ENCODE results near the gene NEMF.
"Not testable (repeated sequence)": the region's sequence is repeated elsewhere in the genome, so short reads cannot be mapped to it uniquely, and the experiment has no call there.

The NEMF gene

GRCh38 chr14:49852301-49853157, at the start of gene NEMF:
NEMF (minus strand) TSS chr14:49852788; CDS start chr14:49852753, 35 bp downstream.
- DNase-seq (ENCODE audit: low read depth) = peak; percentile 87

GRCh38 chr14:49900973-49901372, 48.4 kb upstream of the NEMF start:
- DNase-seq (ENCODE audit: low read depth) = no peak

GRCh38 chr14:49898485-49898884, 45.9 kb upstream of the NEMF start:
- no peak for DNase-seq (ENCODE audit: low read depth)

- no peak for DNase-seq (ENCODE audit: low read depth)
Observed at GRCh38 chr14:49897965-49898364, 45.4 kb upstream of the NEMF start.

GRCh38 chr14:49897414-49897813, 44.8 kb upstream of the NEMF start:
- no peak for DNase-seq (ENCODE audit: low read depth)

- DNase-seq (ENCODE audit: low read depth) = no peak
Observed at GRCh38 chr14:49896966-49897365, 44.4 kb upstream of the NEMF start.

GRCh38 chr14:49896272-49896671, 43.7 kb upstream of the NEMF start:
- not testable (repeated sequence) for DNase-seq (ENCODE audit: low read depth)

- DNase-seq (ENCODE audit: low read depth) = peak; percentile 33
Observed at GRCh38 chr14:49895480-49895879, 42.9 kb upstream of the NEMF start.

GRCh38 chr14:49894214-49895107, 41.9 kb upstream of the NEMF start:
- not testable (repeated sequence) for DNase-seq (ENCODE audit: low read depth)

- peak; percentile 55 for DNase-seq (ENCODE audit: low read depth)
Observed at GRCh38 chr14:49893309-49894213, 41.0 kb upstream of the NEMF start.

GRCh38 chr14:49892636-49893308, 40.2 kb upstream of the NEMF start, which contains the start of gene ARF6:
ARF6 (plus strand) TSS chr14:49893082; CDS start chr14:49893737, 655 bp downstream.
- DNase-seq (ENCODE audit: low read depth) = peak; percentile 98

GRCh38 chr14:49892301-49892635, 39.7 kb upstream of the NEMF start:
- peak; percentile 83 for DNase-seq (ENCODE audit: low read depth)

- DNase-seq (ENCODE audit: low read depth) = no peak
Observed at GRCh38 chr14:49888293-49888692, 35.7 kb upstream of the NEMF start.

GRCh38 chr14:49886523-49886922, 33.9 kb upstream of the NEMF start:
- no peak for DNase-seq (ENCODE audit: low read depth)

GRCh38 chr14:49882826-49883694, 30.5 kb upstream of the NEMF start:
- DNase-seq (ENCODE audit: low read depth) = peak; percentile 25

GRCh38 chr14:49881350-49882001, 28.9 kb upstream of the NEMF start:
- DNase-seq (ENCODE audit: low read depth) = no peak

- DNase-seq (ENCODE audit: low read depth) = peak; percentile 60
Observed at GRCh38 chr14:49880267-49881064, 27.9 kb upstream of the NEMF start.

- peak; percentile 62 for DNase-seq (ENCODE audit: low read depth)
Observed at GRCh38 chr14:49879646-49880204, 27.1 kb upstream of the NEMF start.
